Right lobe of liver (tissue), 4 donors: ENCODE data around the gene IL13RA1.
"Not testable (repeated sequence)": the region's sequence is repeated elsewhere in the genome, so short reads cannot be mapped to it uniquely, and the experiment has no call there.

ENCODE experiments used
- POLR2A ChIP-seq: fragments of 450-650 bp; IDR thresholded peaks from one replicate; pipeline ENCODE4 v1.6.1; 2017; ENCODE audit warnings: antibody characterized with exemption, mild to moderate bottlenecking
- TF ChIP-seq, protein P1 (sequence below), 4 donors: fragments of 200-600 bp in 3 of 4; fragments of 450-650 bp in 1 of 4; IDR thresholded peaks; one replicate each; pipeline versions ENCODE4 v1.5.1 to v1.8.0; 2016 to 2022; ENCODE audit warnings: antibody characterized with exemption in 4 of 4, mild to moderate bottlenecking in 2 of 4
- donor health status: DM: no; HTN: no; CAD: no.
- donor health status: DM: no; HTN: no; CAD: no.
- donor health status: DM: no; HTN: yes; CAD: no.

- TF ChIP-seq, protein P1, sequence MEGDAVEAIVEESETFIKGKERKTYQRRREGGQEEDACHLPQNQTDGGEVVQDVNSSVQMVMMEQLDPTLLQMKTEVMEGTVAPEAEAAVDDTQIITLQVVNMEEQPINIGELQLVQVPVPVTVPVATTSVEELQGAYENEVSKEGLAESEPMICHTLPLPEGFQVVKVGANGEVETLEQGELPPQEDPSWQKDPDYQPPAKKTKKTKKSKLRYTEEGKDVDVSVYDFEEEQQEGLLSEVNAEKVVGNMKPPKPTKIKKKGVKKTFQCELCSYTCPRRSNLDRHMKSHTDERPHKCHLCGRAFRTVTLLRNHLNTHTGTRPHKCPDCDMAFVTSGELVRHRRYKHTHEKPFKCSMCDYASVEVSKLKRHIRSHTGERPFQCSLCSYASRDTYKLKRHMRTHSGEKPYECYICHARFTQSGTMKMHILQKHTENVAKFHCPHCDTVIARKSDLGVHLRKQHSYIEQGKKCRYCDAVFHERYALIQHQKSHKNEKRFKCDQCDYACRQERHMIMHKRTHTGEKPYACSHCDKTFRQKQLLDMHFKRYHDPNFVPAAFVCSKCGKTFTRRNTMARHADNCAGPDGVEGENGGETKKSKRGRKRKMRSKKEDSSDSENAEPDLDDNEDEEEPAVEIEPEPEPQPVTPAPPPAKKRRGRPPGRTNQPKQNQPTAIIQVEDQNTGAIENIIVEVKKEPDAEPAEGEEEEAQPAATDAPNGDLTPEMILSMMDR (IDR thresholded peaks at IDR 0.05), result not testable (repeated sequence)
- TF ChIP-seq POLR2A, result not testable (repeated sequence)
Measured at GRCh38 chrX:118817257-118817656, 89.9 kb downstream of the IL13RA1 start.
